GM19324 (cell line): ENCODE results near the gene ACTL10.
"Not testable (repeated sequence)": the region's sequence is repeated elsewhere in the genome, so short reads cannot be mapped to it uniquely, and the experiment has no call there.

Source experiments
- ATAC-seq: cut with Tn5 transposase; IDR thresholded peaks from one replicate; pipeline ENCODE4 v1.9.1; 2021; ENCODE audit warnings: mild to moderate bottlenecking, moderate library complexity; ENCODE audit not compliant: unreplicated experiment, low FRiP score

The ACTL10 gene

DNA sequence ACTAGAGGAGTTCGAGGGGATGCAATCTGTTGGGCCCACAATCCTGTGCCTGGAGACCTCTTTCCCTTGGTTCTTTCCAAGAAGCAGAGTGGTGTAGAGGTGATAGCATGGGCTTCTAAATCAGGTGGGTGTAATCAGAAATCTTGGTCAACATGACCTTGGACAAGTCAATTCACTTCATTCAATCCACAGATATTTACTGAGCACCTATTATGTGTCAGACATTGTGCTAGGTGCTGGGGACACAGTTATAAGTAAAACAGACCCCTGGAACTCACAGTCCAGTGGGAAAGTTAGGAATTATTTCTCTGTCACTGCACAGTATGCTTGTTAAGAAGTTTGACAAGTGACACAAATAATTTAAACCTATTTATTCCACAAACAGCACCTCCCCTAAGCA is 22.8 kb downstream of the ACTL10 start:
- no peak for ATAC-seq

- no peak for ATAC-seq
These were observed 23.2 kb downstream of the ACTL10 start for GRCh38 chr20:33689973-33690372.

GRCh38 chr20:33693289-33693688 is 26.5 kb downstream of the ACTL10 start:
- no peak for ATAC-seq

DNA sequence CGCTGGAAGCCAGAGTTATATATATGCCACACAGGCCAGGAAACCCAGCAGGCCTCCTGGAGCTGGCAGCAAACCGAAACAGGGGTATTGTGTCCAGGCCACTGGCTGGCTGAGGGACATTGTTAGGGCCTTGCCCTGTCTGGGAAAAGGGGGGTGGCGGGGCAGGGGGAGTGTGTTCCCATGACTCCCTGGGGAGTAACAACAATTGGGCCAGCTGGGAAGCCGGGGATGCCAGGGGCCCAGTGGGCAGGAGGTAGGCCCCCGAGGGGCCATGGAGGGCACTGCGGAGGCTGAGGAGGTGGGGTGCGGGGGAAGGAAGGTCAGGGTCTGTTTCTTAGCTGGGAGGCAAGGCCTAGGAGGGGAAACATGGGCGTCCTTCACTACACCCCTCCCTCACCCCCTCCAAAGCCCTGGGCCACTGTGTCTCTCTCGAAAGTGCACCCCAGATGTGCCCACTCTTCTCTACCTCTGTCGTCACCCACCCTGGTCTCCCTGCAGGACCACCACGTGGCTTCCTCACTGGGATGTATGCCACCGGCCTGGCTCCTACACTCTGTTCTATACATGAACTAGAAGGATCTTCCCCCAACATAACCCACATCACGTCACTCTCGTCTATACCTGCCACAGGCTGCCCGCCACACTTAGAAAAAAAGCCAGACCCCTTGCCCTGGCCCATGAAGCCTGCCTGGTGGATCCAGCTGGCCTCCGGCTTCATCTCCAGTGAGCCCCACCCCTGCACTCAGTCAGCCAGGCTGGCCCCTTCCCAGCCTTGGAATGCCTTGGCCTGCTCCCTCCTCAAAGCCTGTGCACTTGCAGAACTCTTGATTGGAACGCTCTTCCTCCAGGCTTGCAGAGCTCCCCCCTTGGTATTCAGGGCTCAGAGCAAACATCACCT is 27.2 kb downstream of the ACTL10 start:
- ATAC-seq, result no peak

DNA sequence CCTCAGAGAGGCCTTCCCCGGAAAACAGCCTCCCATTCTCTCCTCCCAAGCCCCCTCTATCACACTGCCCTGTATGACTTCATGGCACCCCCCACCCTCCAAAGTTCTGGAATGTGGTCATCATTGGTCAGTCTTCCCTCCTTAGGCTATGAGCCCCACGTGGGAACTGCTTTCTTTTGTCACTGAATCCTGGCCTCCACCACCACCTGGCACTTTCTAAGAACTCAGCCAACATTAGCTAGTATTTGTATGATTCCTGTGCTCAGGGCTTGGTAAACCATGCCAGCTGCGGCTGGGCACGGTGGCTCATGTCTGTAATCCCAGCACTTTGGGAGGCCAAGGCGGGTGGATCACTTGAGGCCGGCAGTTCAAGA is 27.9 kb downstream of the ACTL10 start:
- no peak for ATAC-seq

GRCh38 chr20:33696448-33696847 is 29.7 kb downstream of the ACTL10 start:
- no peak for ATAC-seq

DNA sequence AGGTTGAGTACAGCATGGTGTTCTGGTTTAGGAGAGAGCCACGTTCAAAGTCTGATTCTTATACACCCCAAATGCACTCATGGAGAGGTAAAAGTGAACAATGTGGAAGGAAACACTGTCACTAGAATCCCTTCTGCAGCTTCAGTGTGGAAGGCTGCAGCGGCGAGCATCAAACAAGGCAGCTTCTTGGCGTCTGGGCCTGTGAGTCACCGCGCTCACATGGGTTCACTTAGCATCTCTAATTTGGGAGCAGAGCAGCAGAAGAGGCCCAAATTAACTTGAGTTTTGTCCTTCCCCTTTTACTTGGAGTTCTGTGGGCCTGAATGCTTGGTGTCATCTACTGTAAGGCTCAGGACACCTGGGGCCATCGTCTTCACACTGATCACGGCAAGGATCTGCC is 30.4 kb downstream of the ACTL10 start:
- no peak for ATAC-seq

DNA sequence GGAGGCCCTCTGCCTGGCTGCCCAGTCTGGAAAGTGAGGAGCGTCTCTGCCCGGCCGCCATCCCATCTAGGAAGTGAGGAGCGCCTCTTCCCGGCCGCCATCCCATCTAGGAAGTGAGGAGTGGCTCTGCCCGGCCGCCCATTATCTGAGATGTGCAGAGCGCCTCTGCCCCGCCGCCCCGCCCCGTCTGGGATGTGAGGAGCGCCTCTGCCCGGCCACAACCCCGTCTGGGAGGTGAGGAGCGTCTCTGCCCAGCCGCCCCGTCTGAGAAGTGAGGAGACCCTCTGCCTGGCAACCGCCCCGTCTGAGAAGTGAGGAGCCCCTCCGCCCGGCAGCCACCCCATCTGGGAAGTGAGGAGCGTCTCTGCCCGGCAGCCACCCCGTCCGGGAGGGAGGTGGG is 32.2 kb downstream of the ACTL10 start:
- ATAC-seq, result not testable (repeated sequence)

- ATAC-seq, result not testable (repeated sequence)
These were observed 34.1 kb downstream of the ACTL10 start for GRCh38 chr20:33700696-33701441.

DNA sequence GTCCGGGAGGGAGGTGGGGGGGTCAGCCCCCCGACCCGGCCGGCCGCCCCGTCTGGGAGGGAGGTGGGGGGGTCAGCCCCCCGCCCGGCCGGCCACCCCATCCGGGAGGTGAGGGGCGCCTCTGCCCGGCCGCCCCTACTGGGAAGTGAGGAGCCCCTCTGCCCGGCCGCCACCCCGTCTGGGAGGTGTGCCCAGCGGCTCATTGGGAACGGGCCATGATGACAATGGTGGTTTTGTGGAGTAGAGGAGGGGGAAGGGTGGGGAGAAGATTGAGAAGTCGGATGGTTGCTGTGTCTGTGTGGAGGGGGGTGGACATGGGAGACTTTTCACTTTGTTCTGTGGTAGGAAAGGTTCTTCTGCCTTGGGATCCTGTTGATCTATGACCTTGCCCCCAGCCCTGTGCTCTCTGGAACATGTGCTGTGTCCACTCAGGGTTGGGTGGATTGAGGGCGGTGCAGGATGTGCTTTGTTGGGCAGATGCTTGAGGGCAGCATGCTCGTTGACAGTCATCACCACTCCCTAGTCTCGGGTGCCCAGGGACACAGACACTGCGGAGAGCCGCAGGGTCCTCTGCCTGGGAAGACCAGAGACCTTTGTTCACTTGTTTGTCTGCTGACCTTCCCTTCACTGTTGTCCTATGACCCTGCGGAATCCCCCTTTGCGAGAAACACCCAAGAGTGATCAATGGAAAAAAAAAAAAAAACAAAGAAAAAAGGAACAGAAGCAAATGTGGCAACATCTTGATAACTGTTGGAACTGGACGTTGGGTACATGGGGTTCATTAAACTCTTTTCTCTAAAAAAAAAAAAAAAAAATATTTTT is 35.1 kb downstream of the ACTL10 start:
- no peak for ATAC-seq

GRCh38 chr20:33702861-33703260 is 36.1 kb downstream of the ACTL10 start:
- no peak for ATAC-seq

GRCh38 chr20:33703498-33704137 is 36.9 kb downstream of the ACTL10 start:
- no peak for ATAC-seq

DNA sequence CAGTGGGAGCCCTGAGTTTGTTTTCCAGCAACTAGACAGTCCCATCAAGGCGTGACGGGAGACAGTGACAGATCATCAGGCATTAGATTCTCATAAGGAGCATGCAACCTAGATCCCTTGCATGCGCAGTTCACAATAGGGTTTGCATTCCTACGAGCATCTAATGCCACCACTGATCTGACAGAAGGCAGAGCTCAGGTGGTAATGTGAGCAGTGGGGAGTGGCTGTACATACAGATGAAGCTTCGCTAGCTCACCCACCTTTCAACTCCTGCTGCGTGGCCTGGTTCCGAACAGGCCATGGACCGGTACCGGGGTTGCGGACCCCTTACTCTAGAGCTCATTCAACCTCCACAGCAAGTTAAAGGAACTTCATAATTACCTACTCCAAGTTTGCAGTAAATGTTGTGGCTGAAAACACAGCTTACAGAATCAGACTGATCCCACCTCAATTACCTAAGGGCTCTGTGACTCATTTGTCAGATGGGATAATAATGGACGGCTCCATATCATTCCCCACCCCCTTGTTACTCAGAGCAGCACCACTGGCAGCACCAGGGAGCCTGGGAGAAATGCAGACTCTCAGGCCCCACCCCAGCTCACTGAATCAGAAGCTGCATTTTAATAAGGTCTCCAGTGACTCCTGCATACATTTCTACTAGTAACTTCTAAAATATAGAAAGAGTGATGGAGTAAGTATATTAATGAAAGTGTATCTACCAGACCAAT is 37.6 kb downstream of the ACTL10 start:
- no peak for ATAC-seq

- ATAC-seq, result no peak
These were observed 40.9 kb downstream of the ACTL10 start for GRCh38 chr20:33707668-33708067.

- no peak for ATAC-seq
These were observed 42.7 kb downstream of the ACTL10 start for GRCh38 chr20:33709398-33709797.

DNA sequence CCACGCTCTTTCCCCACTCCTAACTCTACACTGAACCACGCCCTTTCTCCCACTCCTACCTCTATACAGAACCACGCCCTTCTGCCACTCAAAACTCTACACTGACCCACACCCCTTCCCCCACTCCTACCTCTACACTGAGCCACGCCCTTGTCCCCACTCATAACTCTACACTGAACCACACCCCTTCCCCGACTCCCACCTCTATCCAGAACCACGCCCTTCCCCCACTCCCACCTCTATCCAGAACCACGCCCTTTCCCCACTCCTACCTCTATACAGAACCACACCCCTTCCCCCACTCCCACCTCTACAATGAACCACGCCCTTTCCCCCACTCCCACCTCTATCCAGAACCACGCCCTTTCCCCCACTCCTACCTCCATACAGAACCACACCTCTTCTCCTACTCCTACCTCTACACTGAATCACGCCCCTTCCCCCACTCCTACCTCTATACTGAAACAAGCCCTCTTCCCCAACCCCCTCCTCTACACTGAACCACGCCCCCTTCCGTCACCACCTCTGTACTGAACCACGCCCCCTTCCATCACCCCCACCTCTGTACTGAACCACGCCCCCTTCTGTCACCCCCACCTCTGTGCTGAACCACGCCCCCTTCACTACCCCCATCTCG is 43.3 kb downstream of the ACTL10 start:
- ATAC-seq, result no peak

DNA sequence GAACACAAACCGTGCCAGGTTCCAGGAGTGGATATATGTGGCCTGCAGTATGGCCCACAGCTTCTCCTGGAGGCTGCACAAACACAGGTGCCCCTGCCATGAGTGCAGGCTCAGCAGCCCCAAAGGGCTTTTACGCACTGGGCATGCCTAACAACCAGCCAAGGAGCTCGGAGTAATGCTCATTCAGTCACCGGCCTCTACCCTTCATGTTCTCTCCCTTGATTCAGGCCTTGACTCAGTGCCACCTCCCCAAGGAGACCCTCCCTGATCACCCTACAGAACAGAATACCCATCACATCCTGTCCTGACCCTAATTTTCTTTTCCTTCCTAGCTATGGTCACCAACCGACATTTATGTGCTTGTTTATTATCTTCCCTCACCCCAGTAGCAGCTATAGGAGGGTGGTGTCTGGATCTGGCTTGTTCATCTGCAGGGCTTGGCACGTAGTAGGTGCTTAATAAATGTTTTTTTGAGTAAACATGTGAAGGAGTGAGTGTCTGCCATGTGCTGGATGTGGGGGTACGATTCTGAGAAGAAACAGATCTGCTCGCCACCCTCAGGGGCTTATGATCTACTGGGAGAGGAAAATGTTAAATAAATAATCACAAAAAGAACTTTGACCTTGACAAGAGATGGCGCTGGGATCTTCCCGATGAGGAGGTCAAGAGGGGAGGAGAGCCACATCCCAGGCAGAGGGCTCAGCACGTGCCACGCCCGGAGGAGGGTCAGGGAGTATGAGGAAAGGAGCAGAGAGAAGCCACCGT is 44.1 kb downstream of the ACTL10 start:
- ATAC-seq, result no peak

GRCh38 chr20:33711446-33711738 is 44.6 kb downstream of the ACTL10 start:
- no peak for ATAC-seq

DNA sequence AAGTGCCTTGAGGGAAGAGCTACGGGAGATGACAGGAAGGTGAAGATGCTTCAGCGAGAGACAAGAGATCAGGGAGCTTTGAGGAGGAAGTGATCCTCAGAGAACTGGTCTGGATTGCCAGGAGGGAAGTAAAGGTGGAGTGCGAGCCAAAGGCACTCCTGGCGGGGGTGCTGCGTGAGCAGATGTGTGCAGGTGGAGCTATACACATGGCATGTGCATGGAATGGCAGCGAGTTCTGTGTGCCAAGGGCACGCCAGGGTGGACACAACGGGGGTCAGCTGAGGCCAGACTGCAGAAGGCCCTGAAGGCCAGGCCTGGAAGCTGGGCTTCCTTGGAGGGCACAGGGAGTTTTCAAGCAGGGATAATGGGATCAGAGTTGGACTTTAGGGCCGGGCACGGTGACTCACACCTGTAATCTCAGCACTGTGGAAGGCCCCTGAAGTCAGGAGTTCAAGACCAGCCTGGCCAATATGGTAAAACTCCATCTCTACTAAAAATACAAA is 47.2 kb downstream of the ACTL10 start:
- no peak for ATAC-seq
